ENCODE data around the gene RBM28. TPM values are rescaled to one million over a fixed set of nuclear protein-coding genes. Genes with fewer than 3 reads are reported as not detected.

The RBM28 gene
- total RNA-seq, 1 donor from 2014 or later, result 56.7 TPM

DNA sequence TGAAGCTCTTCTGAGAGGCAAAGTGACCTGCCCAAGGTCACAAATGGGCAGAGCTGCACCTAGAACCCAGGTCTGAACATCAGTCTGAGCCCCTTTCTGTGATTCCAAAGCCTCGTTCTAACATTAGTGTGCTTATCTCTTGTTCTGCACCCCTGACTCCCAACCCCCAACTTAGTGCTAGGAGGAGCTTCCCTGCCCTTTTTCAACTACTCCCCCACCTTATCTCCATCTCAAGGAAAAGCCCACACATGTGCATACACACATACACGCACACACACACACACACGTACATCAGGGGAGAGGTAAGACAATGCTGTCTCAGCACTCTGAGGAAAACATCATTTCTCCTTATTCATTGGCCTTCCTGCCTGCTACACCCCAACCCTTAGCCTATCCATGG is 9.5 kb upstream of the RBM28 start:
- Mint-ChIP-seq H3K27ac (no peak overlapping the region), H3K4me1 (ENCODE audit: low read depth) (peaks cover 5% of the 10 kb centered on the region), H3K4me3 (ENCODE audit: low read depth) (no peak overlapping the region), H3K9me3 (ENCODE audit: low read depth) (no peaks in the 10 kb centered on the region), H3K27me3 (peaks cover 75% of the 10 kb centered on the region), H3K36me3 (ENCODE audit: insufficient read depth) (no peaks in the 10 kb centered on the region)
- TF ChIP-seq, protein P1, sequence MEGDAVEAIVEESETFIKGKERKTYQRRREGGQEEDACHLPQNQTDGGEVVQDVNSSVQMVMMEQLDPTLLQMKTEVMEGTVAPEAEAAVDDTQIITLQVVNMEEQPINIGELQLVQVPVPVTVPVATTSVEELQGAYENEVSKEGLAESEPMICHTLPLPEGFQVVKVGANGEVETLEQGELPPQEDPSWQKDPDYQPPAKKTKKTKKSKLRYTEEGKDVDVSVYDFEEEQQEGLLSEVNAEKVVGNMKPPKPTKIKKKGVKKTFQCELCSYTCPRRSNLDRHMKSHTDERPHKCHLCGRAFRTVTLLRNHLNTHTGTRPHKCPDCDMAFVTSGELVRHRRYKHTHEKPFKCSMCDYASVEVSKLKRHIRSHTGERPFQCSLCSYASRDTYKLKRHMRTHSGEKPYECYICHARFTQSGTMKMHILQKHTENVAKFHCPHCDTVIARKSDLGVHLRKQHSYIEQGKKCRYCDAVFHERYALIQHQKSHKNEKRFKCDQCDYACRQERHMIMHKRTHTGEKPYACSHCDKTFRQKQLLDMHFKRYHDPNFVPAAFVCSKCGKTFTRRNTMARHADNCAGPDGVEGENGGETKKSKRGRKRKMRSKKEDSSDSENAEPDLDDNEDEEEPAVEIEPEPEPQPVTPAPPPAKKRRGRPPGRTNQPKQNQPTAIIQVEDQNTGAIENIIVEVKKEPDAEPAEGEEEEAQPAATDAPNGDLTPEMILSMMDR (IDR thresholded peaks at IDR 0.05; ENCODE audit: unreplicated experiment), result no peak
- no peak for DNase-seq (ENCODE audit: low spot score, unreplicated experiment)

- H3K27ac Mint-ChIP-seq, result no peak overlapping the region
- peaks cover 75% of the 10 kb centered on the region for H3K27me3 Mint-ChIP-seq
- H3K4me3 Mint-ChIP-seq (ENCODE audit: low read depth), result no peak overlapping the region
- H3K9me3 Mint-ChIP-seq (ENCODE audit: low read depth), result no peaks in the 10 kb centered on the region
- no peak for DNase-seq (ENCODE audit: low spot score, unreplicated experiment)
- TF ChIP-seq, protein P1 (IDR thresholded peaks at IDR 0.05; ENCODE audit: unreplicated experiment), result no peak
- no peaks in the 10 kb centered on the region for H3K36me3 Mint-ChIP-seq (ENCODE audit: insufficient read depth)
- peaks cover 5% of the 10 kb centered on the region for H3K4me1 Mint-ChIP-seq (ENCODE audit: low read depth)
Observed at GRCh38 chr7:128352636-128353035, 8.9 kb upstream of the RBM28 start.

GRCh38 chr7:128352153-128352537 is 8.4 kb upstream of the RBM28 start:
- TF ChIP-seq, protein P1 (IDR thresholded peaks at IDR 0.05; ENCODE audit: unreplicated experiment), result peak; percentile 64
- H3K27me3 Mint-ChIP-seq, result peaks cover 74% of the 10 kb centered on the region
- peaks cover 2% of the 10 kb centered on the region for H3K4me1 Mint-ChIP-seq (ENCODE audit: low read depth)
- DNase-seq (ENCODE audit: low spot score, unreplicated experiment), result peak; percentile 48
- no peak overlapping the region for H3K4me3 Mint-ChIP-seq (ENCODE audit: low read depth)
- no peaks in the 10 kb centered on the region for H3K9me3 Mint-ChIP-seq (ENCODE audit: low read depth)
- H3K36me3 Mint-ChIP-seq (ENCODE audit: insufficient read depth), result no peaks in the 10 kb centered on the region
- no peak overlapping the region for H3K27ac Mint-ChIP-seq

- DNase-seq (ENCODE audit: low spot score, unreplicated experiment), result no peak
- H3K4me1 Mint-ChIP-seq (ENCODE audit: low read depth), result no peaks in the 10 kb centered on the region
- no peak overlapping the region for H3K4me3 Mint-ChIP-seq (ENCODE audit: low read depth)
- no peaks in the 10 kb centered on the region for H3K36me3 Mint-ChIP-seq (ENCODE audit: insufficient read depth)
- no peaks in the 10 kb centered on the region for H3K9me3 Mint-ChIP-seq (ENCODE audit: low read depth)
- H3K27ac Mint-ChIP-seq, result no peak overlapping the region
- peaks cover 70% of the 10 kb centered on the region for H3K27me3 Mint-ChIP-seq
- TF ChIP-seq, protein P1 (IDR thresholded peaks at IDR 0.05; ENCODE audit: unreplicated experiment), result no peak
Observed at GRCh38 chr7:128351296-128352152, 7.8 kb upstream of the RBM28 start.

- no peaks in the 10 kb centered on the region for H3K4me1 Mint-ChIP-seq (ENCODE audit: low read depth)
Observed at GRCh38 chr7:128350708-128351295, 7.1 kb upstream of the RBM28 start.

More at GRCh38 chr7:128350708-128351295, 7.1 kb upstream of the RBM28 start:
- DNase-seq (ENCODE audit: low spot score, unreplicated experiment), result no peak
- no peaks in the 10 kb centered on the region for H3K36me3 Mint-ChIP-seq (ENCODE audit: insufficient read depth)
- no peaks in the 10 kb centered on the region for H3K9me3 Mint-ChIP-seq (ENCODE audit: low read depth)
- peaks cover 69% of the 10 kb centered on the region for H3K27me3 Mint-ChIP-seq
- TF ChIP-seq, protein P1 (IDR thresholded peaks at IDR 0.05; ENCODE audit: unreplicated experiment), result no peak
- no peak overlapping the region for H3K27ac Mint-ChIP-seq
- H3K4me3 Mint-ChIP-seq (ENCODE audit: low read depth), result no peak overlapping the region
